ENCODE results near the gene SF3A1. TPM values are rescaled to one million over a fixed set of nuclear protein-coding genes. Genes with fewer than 3 reads are reported as not detected.
A peak's percentile ranks its signal among the peaks of the same experiment; 100 is the strongest.

Gene SF3A1
- total and polyA plus RNA-seq, 2 donors (not counting 3 experiments of a cell fraction or from before 2014, with no cell fraction given): 60.2 to 187 TPM

- FAIRE-seq: no peak
- H3K9me3 ChIP-seq (replicated peaks; ENCODE audit: control insufficient read depth, insufficient read depth, low read length): no peaks in the 10 kb centered on the region
- no peaks in the 10 kb centered on the region for H3K79me2 ChIP-seq (ENCODE audit: control insufficient read depth, insufficient read depth, low read length)
- TF ChIP-seq POLR2A (IDR thresholded peaks at IDR 0.05; ENCODE audit: low read depth, low read length) (no peak), CTCF (IDR thresholded peaks at IDR 0.05; ENCODE audit: extremely low read depth in 1 of 2, insufficient read depth in 1 of 2, low read depth in 1 of 2, low read length in 2 of 2) (peak; percentile 89 to 97)
- peaks cover 0 to 5% of the 10 kb centered on the region in 2 experiments for H3K36me3 ChIP-seq (ENCODE audit: control insufficient read depth in 2 of 2, extremely low read depth in 1 of 2, insufficient read depth in 2 of 2, low read length in 2 of 2)
- dilution Hi-C loops (cut with MboI; ENCODE audit: extremely low pct_ligation_motif_present, low sequenced_read_pairs) (no loop called here), intact Hi-C loops (cut with micrococcal nuclease) (loop anchor here (1.0 kb wide), 2 partner anchors 9 to 24 kb away; no protein-coding TSS in a partner anchor)
- no peaks in the 10 kb centered on the region for H3K27me3 ChIP-seq (ENCODE audit: control insufficient read depth in 2 of 2, insufficient read depth in 2 of 2, low read length in 2 of 2)
- POLR2A ChIA-PET: interaction anchor here (0.7 to 2.1 kb wide), 3 partner anchors 40 to 100 kb away, joined by 3 to 7 read pairs (median 6); partner anchors contain the start of genes RNF215 and TBC1D10A
- no peak overlapping the region for H3K4me2 ChIP-seq (ENCODE audit: insufficient read depth, low read length)
- H3K9me1 ChIP-seq (replicated peaks; ENCODE audit: control insufficient read depth, extremely low read depth, insufficient read depth, low read length): no peaks in the 10 kb centered on the region
- peaks cover 28% of the 10 kb centered on the region for H3K4me1 ChIP-seq (ENCODE audit: control insufficient read depth, extremely low read depth, insufficient read depth, low read length)
- no peak overlapping the region for H2AFZ ChIP-seq (ENCODE audit: low read depth, low read length)
- no peak overlapping the region for H3K4me3 ChIP-seq (replicated peaks in 1 of 3; ENCODE audit: insufficient read depth in 1 of 3, low read depth in 1 of 3, low read length in 3 of 3)
- CTCF ChIA-PET: interaction anchor here (0.8 to 4.4 kb wide), 36 partner anchors 8 to 468 kb away, joined by 3 to 164 read pairs (median 8); partner anchors contain the start of genes CCDC157, MTFP1, RNF215 and SEC14L2
- no peak overlapping the region for H3K9ac ChIP-seq (replicated peaks; ENCODE audit: extremely low read depth, insufficient read depth, low read length)
- no TSS peak for BruUV-seq (replicated peaks)
- DNase-seq (ENCODE audit: low read depth, low spot score): peak; percentile 61
- no peaks in the 10 kb centered on the region for H4K20me1 ChIP-seq (replicated peaks; ENCODE audit: control insufficient read depth, extremely low read depth, insufficient read depth, low read length)
- H3K27ac ChIP-seq (ENCODE audit: insufficient read depth, low read depth, low read length): no peak overlapping the region
Measured at GRCh38 chr22:30286813-30287647, 69.7 kb downstream of the SF3A1 start.

- DNase-seq (ENCODE audit: low read depth, low spot score): no peak
- Histone ChIP-seq H3K4me1 (ENCODE audit: control insufficient read depth, extremely low read depth, insufficient read depth, low read length) (peaks cover 25% of the 10 kb centered on the region), H3K27ac (ENCODE audit: insufficient read depth, low read depth, low read length) (no peak overlapping the region), H3K9me3 (replicated peaks; ENCODE audit: control insufficient read depth, insufficient read depth, low read length) (no peaks in the 10 kb centered on the region), H3K79me2 (ENCODE audit: control insufficient read depth, insufficient read depth, low read length) (no peaks in the 10 kb centered on the region), H3K36me3 (ENCODE audit: control insufficient read depth in 2 of 2, extremely low read depth in 1 of 2, insufficient read depth in 2 of 2, low read length in 2 of 2) (peaks cover 0 to 5% of the 10 kb centered on the region in 2 experiments), H3K9ac (replicated peaks; ENCODE audit: extremely low read depth, insufficient read depth, low read length) (no peak overlapping the region), H3K4me2 (ENCODE audit: insufficient read depth, low read length) (no peak overlapping the region), H3K9me1 (replicated peaks; ENCODE audit: control insufficient read depth, extremely low read depth, insufficient read depth, low read length) (no peaks in the 10 kb centered on the region), H4K20me1 (replicated peaks; ENCODE audit: control insufficient read depth, extremely low read depth, insufficient read depth, low read length) (no peaks in the 10 kb centered on the region), H2AFZ (ENCODE audit: low read depth, low read length) (no peak overlapping the region), H3K27me3 (ENCODE audit: control insufficient read depth in 2 of 2, insufficient read depth in 2 of 2, low read length in 2 of 2) (no peaks in the 10 kb centered on the region), H3K4me3 (replicated peaks in 1 of 3; ENCODE audit: insufficient read depth in 1 of 3, low read depth in 1 of 3, low read length in 3 of 3) (no peak overlapping the region)
- TF ChIP-seq FOS (IDR thresholded peaks at IDR 0.05; ENCODE audit: borderline replicate concordance, insufficient read depth, low read length) (no peak), GATA2 (IDR thresholded peaks at IDR 0.05; ENCODE audit: insufficient read depth, insufficient read length, low read depth, low read length) (no peak), POLR2A (IDR thresholded peaks at IDR 0.05; ENCODE audit: low read depth, low read length) (no peak), POLR2AphosphoS5 (IDR thresholded peaks at IDR 0.05; ENCODE audit: insufficient read depth, low read depth, low read length) (no peak), MAX (IDR thresholded peaks at IDR 0.05; ENCODE audit: insufficient read depth, insufficient read length) (no peak), MYC (IDR thresholded peaks at IDR 0.05; ENCODE audit: low read depth, low read length) (no peak)
- ChIA-PET POLR2A (no interaction called here), CTCF (interaction anchor here (0.7 to 4.4 kb wide), 6 partner anchors 8 to 42 kb away, joined by 3 to 61 read pairs (median 4); partner anchors contain the start of gene TBC1D10A)
- no TSS peak for BruUV-seq (replicated peaks)
- intact Hi-C loops (cut with micrococcal nuclease) (no loop called here), dilution Hi-C loops (cut with MboI; ENCODE audit: extremely low pct_ligation_motif_present, low sequenced_read_pairs) (no loop called here)
- no peak for FAIRE-seq
Measured at GRCh38 chr22:30286331-30286730, 70.4 kb downstream of the SF3A1 start.
